GM23338 (cell line): ENCODE measurements around the gene HARBI1. TPM values are rescaled to one million over a fixed set of nuclear protein-coding genes. Genes with fewer than 3 reads are reported as not detected.

ENCODE experiments used
- ATAC-seq: fragments of 200-7000 bp; cut with Tn5 transposase; 3 replicates; pipeline ENCODE4 v1.9.1; 2020
- DNase-seq: peaks from one replicate; pipeline ENCODE4 v3.0.0-alpha.2; 2015; ENCODE audit warnings: low spot score
- H2AFZ ChIP-seq: fragments of 200-600 bp; sonication (generic); 2 replicates; pipeline ENCODE4 v1.8.0; 2016; ENCODE audit warnings: antibody characterized with exemption, mild to moderate bottlenecking, moderate library complexity
- H3F3A ChIP-seq: fragments of 200-600 bp; sonication (generic); replicated peaks from 2 replicates; pipeline ENCODE4 v1.8.0; 2017; ENCODE audit warnings: antibody characterized with exemption, mixed run types, low read depth
- H3K27ac ChIP-seq: fragments of 200-600 bp; sonication (generic); 2 replicates; pipeline ENCODE4 v1.6.1; 2016; ENCODE audit warnings: low read depth
- H3K27me3 ChIP-seq: fragments of 200-600 bp; sonication (generic); 2 replicates; pipeline ENCODE4 v1.8.0; 2016; ENCODE audit warnings: mild to moderate bottlenecking, mixed run types, moderate library complexity; ENCODE audit not compliant: insufficient read depth
- H3K36me3 ChIP-seq: fragments of 200-600 bp; sonication (generic); 2 replicates; pipeline ENCODE4 v1.8.0; 2016; ENCODE audit warnings: mild to moderate bottlenecking; ENCODE audit not compliant: insufficient read depth
- H3K4me1 ChIP-seq: fragments of 200-600 bp; sonication (generic); 2 replicates; pipeline ENCODE4 v1.8.0; 2016; ENCODE audit warnings: mild to moderate bottlenecking, moderate library complexity; ENCODE audit not compliant: insufficient read depth
- H3K4me2 ChIP-seq: fragments of 200-600 bp; sonication (generic); 2 replicates; pipeline ENCODE4 v1.7.1; 2017; ENCODE audit warnings: mixed run types
- H3K4me3 ChIP-seq: fragments of 200-600 bp; sonication (generic); 2 replicates; pipeline ENCODE4 v1.6.1; 2016; ENCODE audit warnings: mixed run types
- H3K79me2 ChIP-seq: fragments of 200-600 bp; sonication (generic); replicated peaks from 2 replicates; pipeline ENCODE4 v1.8.0; 2017; ENCODE audit warnings: mild to moderate bottlenecking; ENCODE audit not compliant: insufficient read depth
- H3K9me2 ChIP-seq: fragments of 200-600 bp; sonication (generic); 2 replicates; pipeline ENCODE4 v1.8.0; 2017; ENCODE audit not compliant: insufficient read depth
- H4K20me1 ChIP-seq: fragments of 200-600 bp; sonication (generic); replicated peaks from 2 replicates; pipeline ENCODE4 v1.8.0; 2017; ENCODE audit warnings: mild to moderate bottlenecking; ENCODE audit not compliant: insufficient read depth
- H3K27ac Mint-ChIP-seq: 2 replicates; pipeline ENCODE4 v1.8.0; 2020; ENCODE audit warnings: inconsistent platforms, mild to moderate bottlenecking, moderate library complexity, mixed read lengths
- H3K27me3 Mint-ChIP-seq: 3 replicates; pipeline ENCODE4 v1.8.0; 2022; ENCODE audit warnings: low read depth, mild to moderate bottlenecking, moderate library complexity, mixed read lengths, inconsistent platforms; ENCODE audit not compliant: insufficient read depth, poor library complexity
- H3K36me3 Mint-ChIP-seq: 3 replicates; pipeline ENCODE4 v1.8.0; 2021; ENCODE audit warnings: low read depth, mild to moderate bottlenecking, inconsistent platforms, moderate library complexity, mixed read lengths
- H3K4me1 Mint-ChIP-seq: 3 replicates; pipeline ENCODE4 v1.8.0; 2020; ENCODE audit warnings: mild to moderate bottlenecking, inconsistent platforms, mixed read lengths
- H3K4me3 Mint-ChIP-seq: 3 replicates; pipeline ENCODE4 v1.8.0; 2021; ENCODE audit warnings: moderate library complexity, mild to moderate bottlenecking, inconsistent platforms, mixed read lengths
- H3K9me3 Mint-ChIP-seq: 3 replicates; pipeline ENCODE4 v1.8.0; 2020; ENCODE audit warnings: moderate library complexity, mild to moderate bottlenecking, inconsistent platforms, mixed read lengths
- CREB1 ChIP-seq: fragments of 250-450 bp; sonication (Bioruptor Pico); IDR thresholded peaks from 2 replicates; pipeline ENCODE4 v1.5.0; 2020; ENCODE audit warnings: low read depth, mild to moderate bottlenecking, moderate library complexity
- EZH2 ChIP-seq: fragments of 200-600 bp; sonication (generic); IDR thresholded peaks from one replicate; pipeline ENCODE4 v1.8.0; 2017; ENCODE audit warnings: antibody characterized with exemption, mild to moderate bottlenecking, low read depth; ENCODE audit not compliant: unreplicated experiment
- EZH2phosphoT487 ChIP-seq: fragments of 200-600 bp; sonication (generic); IDR thresholded peaks from one replicate; pipeline ENCODE4 v1.8.1; 2018; ENCODE audit warnings: antibody characterized with exemption; ENCODE audit not compliant: unreplicated experiment
- JUNB ChIP-seq: IDR thresholded peaks from one replicate; pipeline ENCODE4 v1.6.1; 2016; ENCODE audit warnings: antibody characterized with exemption; ENCODE audit not compliant: unreplicated experiment
- POLR2AphosphoS5 ChIP-seq: IDR thresholded peaks from 2 replicates; pipeline ENCODE4 v1.6.1; 2016; ENCODE audit warnings: antibody characterized with exemption, low read depth
- ZNF114 ChIP-seq: fragments of 250-450 bp; sonication (Bioruptor Pico); IDR thresholded peaks from 2 replicates; pipeline ENCODE4 v1.5.0; 2020; ENCODE audit warnings: mild to moderate bottlenecking, moderate library complexity
- ZNF331 ChIP-seq: fragments of 250-450 bp; sonication (Bioruptor Pico); IDR thresholded peaks from 2 replicates; pipeline ENCODE4 v1.5.0; 2020; ENCODE audit warnings: low read depth, mild to moderate bottlenecking, moderate library complexity
- polyA plus RNA-seq: library from polyadenylated mRNA; unstranded; fragments of >200 nt; fragmentation: Nextera tagmentation; extraction: Ambion mirVana; gene quantifications from 2 replicates; pipeline ENCODE4 v1.2.1, GENCODE V29; 2016
- total RNA-seq: library from RNA; depleted of rRNA; stranded (reverse); fragments of >200 nt; shearing (Covaris generic); gene quantifications from 2 replicates; pipeline ENCODE4 v1.2.3, GENCODE V29; 2014
- TF ChIP-seq, protein P1 (sequence below): fragments of 250-450 bp; sonication (Bioruptor Pico); IDR thresholded peaks from 2 replicates; pipeline ENCODE4 v1.5.0; 2020; ENCODE audit warnings: mild to moderate bottlenecking, moderate library complexity
- TF ChIP-seq, protein P2 (sequence below): IDR thresholded peaks from 2 replicates; pipeline ENCODE4 v1.6.1; 2016; ENCODE audit warnings: antibody characterized with exemption
- TF ChIP-seq, protein P3 (sequence below), 2 experiments: fragments of 200-600 bp in 1 of 2; sonication (generic) in 1 of 2; conservative IDR thresholded peaks; 2 replicates each; pipeline versions ENCODE4 v1.5.1 to v1.6.1; 2016 to 2017; ENCODE audit warnings: antibody characterized with exemption in 2 of 2, low read depth in 2 of 2, mild to moderate bottlenecking in 2 of 2, moderate library complexity in 1 of 2

HARBI1 gene
- total and polyA plus RNA-seq, 2 experiments from 2014 or later, result 4.2 to 6.5 TPM

DNA sequence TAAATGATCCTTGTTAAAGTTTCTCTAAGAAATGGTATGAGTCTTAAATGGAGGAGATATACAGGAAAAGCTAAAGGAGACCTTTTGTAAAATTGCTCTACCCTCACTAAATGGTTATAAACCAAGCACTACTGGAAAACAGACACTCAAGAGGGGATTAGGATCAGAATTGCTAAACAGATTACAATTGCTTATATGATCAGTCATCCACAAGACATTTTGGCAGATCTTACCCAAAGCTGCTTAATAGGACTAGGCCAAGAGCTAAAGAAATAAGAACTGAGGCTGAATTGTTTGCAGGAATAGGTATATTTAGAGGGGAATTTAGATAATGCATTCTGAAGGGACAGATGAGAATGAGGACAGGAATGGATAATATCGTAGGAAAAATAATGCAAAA is 9.5 kb downstream of the HARBI1 start:
- Histone ChIP-seq H3K4me3 (no peak overlapping the region), H3K4me1 (no peaks in the 10 kb centered on the region), H2AFZ (no peak overlapping the region), H4K20me1 (no peaks in the 10 kb centered on the region), H3K27ac (no peak overlapping the region), H3K36me3 (no peaks in the 10 kb centered on the region), H3K79me2 (no peaks in the 10 kb centered on the region), H3K4me2 (no peak overlapping the region), H3F3A (no peaks in the 10 kb centered on the region), H3K9me2 (no peaks in the 10 kb centered on the region), H3K27me3 (no peaks in the 10 kb centered on the region)
- Mint-ChIP-seq H3K27ac (no peak overlapping the region), H3K9me3 (no peaks in the 10 kb centered on the region; the same call in 2 of the 3 replicates), H3K4me1 (no peaks in the 10 kb centered on the region), H3K27me3 (peaks cover 4% of the 10 kb centered on the region), H3K4me3 (no peak overlapping the region), H3K36me3 (no peaks in the 10 kb centered on the region)
- ATAC-seq, result no peak
- no peak for DNase-seq
- TF ChIP-seq JUNB, result no peak
- TF ChIP-seq EZH2phosphoT487, result no peak
- TF ChIP-seq, protein P1, sequence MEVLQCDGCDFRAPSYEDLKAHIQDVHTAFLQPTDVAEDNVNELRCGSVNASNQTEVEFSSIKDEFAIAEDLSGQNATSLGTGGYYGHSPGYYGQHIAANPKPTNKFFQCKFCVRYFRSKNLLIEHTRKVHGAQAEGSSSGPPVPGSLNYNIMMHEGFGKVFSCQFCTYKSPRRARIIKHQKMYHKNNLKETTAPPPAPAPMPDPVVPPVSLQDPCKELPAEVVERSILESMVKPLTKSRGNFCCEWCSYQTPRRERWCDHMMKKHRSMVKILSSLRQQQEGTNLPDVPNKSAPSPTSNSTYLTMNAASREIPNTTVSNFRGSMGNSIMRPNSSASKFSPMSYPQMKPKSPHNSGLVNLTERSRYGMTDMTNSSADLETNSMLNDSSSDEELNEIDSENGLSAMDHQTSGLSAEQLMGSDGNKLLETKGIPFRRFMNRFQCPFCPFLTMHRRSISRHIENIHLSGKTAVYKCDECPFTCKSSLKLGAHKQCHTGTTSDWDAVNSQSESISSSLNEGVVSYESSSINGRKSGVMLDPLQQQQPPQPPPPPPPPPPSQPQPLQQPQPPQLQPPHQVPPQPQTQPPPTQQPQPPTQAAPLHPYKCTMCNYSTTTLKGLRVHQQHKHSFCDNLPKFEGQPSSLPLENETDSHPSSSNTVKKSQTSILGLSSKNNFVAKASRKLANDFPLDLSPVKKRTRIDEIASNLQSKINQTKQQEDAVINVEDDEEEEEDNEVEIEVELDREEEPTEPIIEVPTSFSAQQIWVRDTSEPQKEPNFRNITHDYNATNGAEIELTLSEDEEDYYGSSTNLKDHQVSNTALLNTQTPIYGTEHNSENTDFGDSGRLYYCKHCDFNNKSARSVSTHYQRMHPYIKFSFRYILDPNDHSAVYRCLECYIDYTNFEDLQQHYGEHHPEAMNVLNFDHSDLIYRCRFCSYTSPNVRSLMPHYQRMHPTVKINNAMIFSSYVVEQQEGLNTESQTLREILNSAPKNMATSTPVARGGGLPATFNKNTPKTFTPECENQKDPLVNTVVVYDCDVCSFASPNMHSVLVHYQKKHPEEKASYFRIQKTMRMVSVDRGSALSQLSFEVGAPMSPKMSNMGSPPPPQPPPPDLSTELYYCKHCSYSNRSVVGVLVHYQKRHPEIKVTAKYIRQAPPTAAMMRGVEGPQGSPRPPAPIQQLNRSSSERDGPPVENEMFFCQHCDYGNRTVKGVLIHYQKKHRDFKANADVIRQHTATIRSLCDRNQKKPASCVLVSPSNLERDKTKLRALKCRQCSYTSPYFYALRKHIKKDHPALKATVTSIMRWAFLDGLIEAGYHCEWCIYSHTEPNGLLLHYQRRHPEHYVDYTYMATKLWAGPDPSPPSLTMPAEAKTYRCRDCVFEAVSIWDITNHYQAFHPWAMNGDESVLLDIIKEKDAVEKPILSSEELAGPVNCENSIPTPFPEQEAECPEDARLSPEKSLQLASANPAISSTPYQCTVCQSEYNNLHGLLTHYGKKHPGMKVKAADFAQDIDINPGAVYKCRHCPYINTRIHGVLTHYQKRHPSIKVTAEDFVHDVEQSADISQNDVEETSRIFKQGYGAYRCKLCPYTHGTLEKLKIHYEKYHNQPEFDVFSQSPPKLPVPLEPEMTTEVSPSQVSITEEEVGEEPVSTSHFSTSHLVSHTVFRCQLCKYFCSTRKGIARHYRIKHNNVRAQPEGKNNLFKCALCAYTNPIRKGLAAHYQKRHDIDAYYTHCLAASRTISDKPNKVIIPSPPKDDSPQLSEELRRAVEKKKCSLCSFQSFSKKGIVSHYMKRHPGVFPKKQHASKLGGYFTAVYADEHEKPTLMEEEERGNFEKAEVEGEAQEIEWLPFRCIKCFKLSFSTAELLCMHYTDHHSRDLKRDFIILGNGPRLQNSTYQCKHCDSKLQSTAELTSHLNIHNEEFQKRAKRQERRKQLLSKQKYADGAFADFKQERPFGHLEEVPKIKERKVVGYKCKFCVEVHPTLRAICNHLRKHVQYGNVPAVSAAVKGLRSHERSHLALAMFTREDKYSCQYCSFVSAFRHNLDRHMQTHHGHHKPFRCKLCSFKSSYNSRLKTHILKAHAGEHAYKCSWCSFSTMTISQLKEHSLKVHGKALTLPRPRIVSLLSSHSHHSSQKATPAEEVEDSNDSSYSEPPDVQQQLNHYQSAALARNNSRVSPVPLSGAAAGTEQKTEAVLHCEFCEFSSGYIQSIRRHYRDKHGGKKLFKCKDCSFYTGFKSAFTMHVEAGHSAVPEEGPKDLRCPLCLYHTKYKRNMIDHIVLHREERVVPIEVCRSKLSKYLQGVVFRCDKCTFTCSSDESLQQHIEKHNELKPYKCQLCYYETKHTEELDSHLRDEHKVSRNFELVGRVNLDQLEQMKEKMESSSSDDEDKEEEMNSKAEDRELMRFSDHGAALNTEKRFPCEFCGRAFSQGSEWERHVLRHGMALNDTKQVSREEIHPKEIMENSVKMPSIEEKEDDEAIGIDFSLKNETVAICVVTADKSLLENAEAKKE (CRISPR knock-in tag), result no peak
- TF ChIP-seq EZH2, result no peak
- TF ChIP-seq, protein P2, sequence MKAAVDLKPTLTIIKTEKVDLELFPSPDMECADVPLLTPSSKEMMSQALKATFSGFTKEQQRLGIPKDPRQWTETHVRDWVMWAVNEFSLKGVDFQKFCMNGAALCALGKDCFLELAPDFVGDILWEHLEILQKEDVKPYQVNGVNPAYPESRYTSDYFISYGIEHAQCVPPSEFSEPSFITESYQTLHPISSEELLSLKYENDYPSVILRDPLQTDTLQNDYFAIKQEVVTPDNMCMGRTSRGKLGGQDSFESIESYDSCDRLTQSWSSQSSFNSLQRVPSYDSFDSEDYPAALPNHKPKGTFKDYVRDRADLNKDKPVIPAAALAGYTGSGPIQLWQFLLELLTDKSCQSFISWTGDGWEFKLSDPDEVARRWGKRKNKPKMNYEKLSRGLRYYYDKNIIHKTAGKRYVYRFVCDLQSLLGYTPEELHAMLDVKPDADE, result no peak
- TF ChIP-seq, protein P3, sequence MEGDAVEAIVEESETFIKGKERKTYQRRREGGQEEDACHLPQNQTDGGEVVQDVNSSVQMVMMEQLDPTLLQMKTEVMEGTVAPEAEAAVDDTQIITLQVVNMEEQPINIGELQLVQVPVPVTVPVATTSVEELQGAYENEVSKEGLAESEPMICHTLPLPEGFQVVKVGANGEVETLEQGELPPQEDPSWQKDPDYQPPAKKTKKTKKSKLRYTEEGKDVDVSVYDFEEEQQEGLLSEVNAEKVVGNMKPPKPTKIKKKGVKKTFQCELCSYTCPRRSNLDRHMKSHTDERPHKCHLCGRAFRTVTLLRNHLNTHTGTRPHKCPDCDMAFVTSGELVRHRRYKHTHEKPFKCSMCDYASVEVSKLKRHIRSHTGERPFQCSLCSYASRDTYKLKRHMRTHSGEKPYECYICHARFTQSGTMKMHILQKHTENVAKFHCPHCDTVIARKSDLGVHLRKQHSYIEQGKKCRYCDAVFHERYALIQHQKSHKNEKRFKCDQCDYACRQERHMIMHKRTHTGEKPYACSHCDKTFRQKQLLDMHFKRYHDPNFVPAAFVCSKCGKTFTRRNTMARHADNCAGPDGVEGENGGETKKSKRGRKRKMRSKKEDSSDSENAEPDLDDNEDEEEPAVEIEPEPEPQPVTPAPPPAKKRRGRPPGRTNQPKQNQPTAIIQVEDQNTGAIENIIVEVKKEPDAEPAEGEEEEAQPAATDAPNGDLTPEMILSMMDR (conservative IDR thresholded peaks at IDR 0.05; ENCODE audit: low read depth in 2 of 2), result no peak
- no peak for TF ChIP-seq CREB1 (CRISPR knock-in tag)
- no peak for TF ChIP-seq POLR2AphosphoS5
- TF ChIP-seq ZNF331 (CRISPR knock-in tag), result no peak
- no peak for TF ChIP-seq ZNF114
